Articular chondrocyte of knee joint (primary cell): ENCODE data around the gene RPTOR. TPM values are rescaled to one million over a fixed set of nuclear protein-coding genes. Genes with fewer than 3 reads are reported as not detected.

Source experiments
- small RNA-seq: library from RNA; depleted of rRNA; stranded (forward); fragments of <200 nt; gene quantifications from one replicate; pipeline ENCODE3, GENCODE V24; 2012
- total RNA-seq: library from RNA; depleted of rRNA; stranded (reverse); fragments of >200 nt; gene quantifications from 2 replicates; pipeline ENCODE4 v1.2.3, GENCODE V29; 2012

Gene RPTOR
- 24.4 and 27.0 TPM in 2 replicates for total RNA-seq

GRCh38 chr17:80544655-80545498 is at the start of gene RPTOR:
TSS of gene RPTOR (plus strand) at chr17:80544838. CDS start at chr17:80545630, 792 bp downstream.

GRCh38 chr17:80991645-80992076 is 447.0 kb downstream of the RPTOR start, which contains the start of gene CHMP6:
TSS of gene CHMP6 (plus strand) at chr17:80991841. CDS start at chr17:80991919, 78 bp downstream.

Small RNA genes lying within 50 kb of the gene (small RNA-seq; reads per million reads assigned to genes)
- gene AC120024.2 = not detected
- gene AC120024.3 = not detected

Other genes with a start within 250 kb of the RPTOR start
- 15.2 and 17.3 TPM in 2 replicates for gene ENDOV, start 129.7 kb upstream of the RPTOR start, total RNA-seq
- 0.11 and 0.13 TPM in 2 replicates for gene NPTX1, start 68.2 kb upstream of the RPTOR start, total RNA-seq